ENCODE measurements around the gene HLA-A.

Gene HLA-A

GRCh38 chr6:29935273-29935955 is 6.9 kb upstream of the HLA-A start:
- no peak overlapping the region for H3K4me3 ChIP-seq (ENCODE audit: low read length)
- no peak for TF ChIP-seq CTCF (conservative IDR thresholded peaks at IDR 0.05; ENCODE audit: low read length)
- no peak for DNase-seq (ENCODE audit: low read depth)

GRCh38 chr6:29938746-29939508 is 3.4 kb upstream of the HLA-A start:
- no peak for TF ChIP-seq CTCF (conservative IDR thresholded peaks at IDR 0.05; ENCODE audit: low read length)
- H3K4me3 ChIP-seq (ENCODE audit: low read length): no peak overlapping the region
- DNase-seq (ENCODE audit: low read depth): no peak

- no peak for TF ChIP-seq CTCF (conservative IDR thresholded peaks at IDR 0.05; ENCODE audit: low read length)
- DNase-seq (ENCODE audit: low read depth): no peak
Observed at GRCh38 chr6:29941016-29941415, 1.3 kb upstream of the HLA-A start.

GRCh38 chr6:29941471-29941870 is 861 bp upstream of the HLA-A start:
- H3K4me3 ChIP-seq (ENCODE audit: low read length): peak overlapping the region; percentile 66
- no peak for TF ChIP-seq CTCF (conservative IDR thresholded peaks at IDR 0.05; ENCODE audit: low read length)
- DNase-seq (ENCODE audit: low read depth): peak; percentile 41

More at GRCh38 chr6:29941016-29941415, 1.3 kb upstream of the HLA-A start:
- no peak overlapping the region for H3K4me3 ChIP-seq (ENCODE audit: low read length)

- no peak for DNase-seq (ENCODE audit: low read depth)
- peak overlapping the region; percentile 66 for H3K4me3 ChIP-seq (ENCODE audit: low read length)
- TF ChIP-seq CTCF (conservative IDR thresholded peaks at IDR 0.05; ENCODE audit: low read length): no peak
Observed at GRCh38 chr6:29941916-29942274, 437 bp upstream of the HLA-A start.

GRCh38 chr6:29943053-29943966 is 978 bp downstream of the HLA-A start:
- no peak for TF ChIP-seq CTCF (conservative IDR thresholded peaks at IDR 0.05; ENCODE audit: low read length)
- DNase-seq (ENCODE audit: low read depth): no peak
- peak overlapping the region; percentile 66 for H3K4me3 ChIP-seq (ENCODE audit: low read length)

Measured in AG10803 (cell line).